OCI-LY1 (cell line): ENCODE results near the gene TRAPPC4.

Source experiments
- EZH2 ChIP-seq: fragments of 200-600 bp; sonication (generic), shearing (Covaris generic); IDR thresholded peaks from 2 replicates; pipeline ENCODE4 v1.8.0; 2017; ENCODE audit warnings: borderline replicate concordance, mixed run types, mild to moderate bottlenecking, antibody characterized with exemption, low read length, moderate library complexity, mixed read lengths
- TF ChIP-seq, protein P1 (sequence below): fragments of 200-600 bp; sonication (generic), shearing (Covaris generic); IDR thresholded peaks from 2 replicates; pipeline ENCODE4 v1.5.1; 2017; ENCODE audit warnings: mild to moderate bottlenecking, antibody characterized with exemption, low read length, moderate library complexity, mixed read lengths

DNA sequence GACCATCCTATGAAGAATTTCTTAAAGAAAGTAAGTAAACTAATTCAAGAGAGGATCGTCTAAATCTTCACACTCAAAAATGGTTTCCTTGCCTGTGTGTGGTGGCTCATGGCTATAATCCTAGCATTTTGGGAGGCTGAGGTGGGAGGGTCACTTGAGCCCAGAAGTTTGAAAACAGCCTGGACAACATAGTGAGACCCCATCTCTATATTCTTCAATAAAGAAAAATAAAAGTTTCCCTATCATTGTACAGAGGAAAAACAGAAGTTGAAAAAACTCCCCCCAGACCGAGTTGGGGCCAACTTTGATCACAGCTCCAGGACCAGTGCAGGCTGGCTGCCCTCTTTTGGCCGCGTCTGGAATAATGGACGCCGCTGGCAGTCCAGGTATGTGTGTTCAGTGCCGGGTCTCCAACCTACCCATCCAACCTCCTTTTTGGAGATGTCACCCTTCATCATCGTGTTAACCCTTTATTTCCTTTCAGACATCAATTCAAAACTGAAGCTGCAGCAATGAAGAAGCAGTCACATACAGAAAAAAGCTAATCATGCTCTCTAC, 3.4 kb upstream of the TRAPPC4 start:
- TF ChIP-seq, protein P1, sequence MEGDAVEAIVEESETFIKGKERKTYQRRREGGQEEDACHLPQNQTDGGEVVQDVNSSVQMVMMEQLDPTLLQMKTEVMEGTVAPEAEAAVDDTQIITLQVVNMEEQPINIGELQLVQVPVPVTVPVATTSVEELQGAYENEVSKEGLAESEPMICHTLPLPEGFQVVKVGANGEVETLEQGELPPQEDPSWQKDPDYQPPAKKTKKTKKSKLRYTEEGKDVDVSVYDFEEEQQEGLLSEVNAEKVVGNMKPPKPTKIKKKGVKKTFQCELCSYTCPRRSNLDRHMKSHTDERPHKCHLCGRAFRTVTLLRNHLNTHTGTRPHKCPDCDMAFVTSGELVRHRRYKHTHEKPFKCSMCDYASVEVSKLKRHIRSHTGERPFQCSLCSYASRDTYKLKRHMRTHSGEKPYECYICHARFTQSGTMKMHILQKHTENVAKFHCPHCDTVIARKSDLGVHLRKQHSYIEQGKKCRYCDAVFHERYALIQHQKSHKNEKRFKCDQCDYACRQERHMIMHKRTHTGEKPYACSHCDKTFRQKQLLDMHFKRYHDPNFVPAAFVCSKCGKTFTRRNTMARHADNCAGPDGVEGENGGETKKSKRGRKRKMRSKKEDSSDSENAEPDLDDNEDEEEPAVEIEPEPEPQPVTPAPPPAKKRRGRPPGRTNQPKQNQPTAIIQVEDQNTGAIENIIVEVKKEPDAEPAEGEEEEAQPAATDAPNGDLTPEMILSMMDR, result no peak; the same call in 1 of the 2 replicates
- no peak for TF ChIP-seq EZH2
